HL-60 (cell line): ENCODE data around the gene XRCC5.

Experiments
- GABPA ChIP-seq: IDR thresholded peaks from 2 replicates; pipeline ENCODE4 v1.6.1; 2012; ENCODE audit warnings: low read depth
- POLR2AphosphoS5 ChIP-seq: IDR thresholded peaks from 2 replicates; pipeline ENCODE4 v1.6.1; 2012; ENCODE audit warnings: low read depth
- TF ChIP-seq, protein P1 (sequence below): IDR thresholded peaks from one replicate; pipeline ENCODE4 v1.5.1; 2011; ENCODE audit warnings: low read length, control low read depth, inconsistent platforms; ENCODE audit not compliant: insufficient read depth
- TF ChIP-seq, protein P2 (sequence below): IDR thresholded peaks from 2 replicates; pipeline ENCODE4 v1.6.1; 2012; ENCODE audit warnings: low read depth; ENCODE audit not compliant: insufficient replicate concordance

DNA sequence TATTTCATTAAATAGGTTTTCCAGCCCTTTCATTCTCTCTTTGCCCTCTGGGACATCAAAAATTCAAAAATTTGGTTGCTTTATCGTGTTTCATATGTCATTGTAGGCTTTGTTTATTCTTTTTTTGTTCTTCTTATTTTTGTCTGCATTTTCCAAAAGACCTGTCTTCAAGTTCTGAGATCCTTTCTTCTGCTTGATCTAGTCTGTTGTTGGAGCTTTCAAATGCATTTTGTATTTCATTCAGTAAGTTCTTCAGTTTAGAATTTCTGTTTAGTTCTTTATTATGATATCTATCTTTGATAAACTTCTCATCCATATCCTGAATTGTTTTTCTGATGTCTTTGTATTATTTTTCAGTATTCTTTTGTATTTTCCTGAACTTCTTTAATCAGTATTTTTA, 123.6 kb downstream of the XRCC5 start:
- TF ChIP-seq, protein P1, sequence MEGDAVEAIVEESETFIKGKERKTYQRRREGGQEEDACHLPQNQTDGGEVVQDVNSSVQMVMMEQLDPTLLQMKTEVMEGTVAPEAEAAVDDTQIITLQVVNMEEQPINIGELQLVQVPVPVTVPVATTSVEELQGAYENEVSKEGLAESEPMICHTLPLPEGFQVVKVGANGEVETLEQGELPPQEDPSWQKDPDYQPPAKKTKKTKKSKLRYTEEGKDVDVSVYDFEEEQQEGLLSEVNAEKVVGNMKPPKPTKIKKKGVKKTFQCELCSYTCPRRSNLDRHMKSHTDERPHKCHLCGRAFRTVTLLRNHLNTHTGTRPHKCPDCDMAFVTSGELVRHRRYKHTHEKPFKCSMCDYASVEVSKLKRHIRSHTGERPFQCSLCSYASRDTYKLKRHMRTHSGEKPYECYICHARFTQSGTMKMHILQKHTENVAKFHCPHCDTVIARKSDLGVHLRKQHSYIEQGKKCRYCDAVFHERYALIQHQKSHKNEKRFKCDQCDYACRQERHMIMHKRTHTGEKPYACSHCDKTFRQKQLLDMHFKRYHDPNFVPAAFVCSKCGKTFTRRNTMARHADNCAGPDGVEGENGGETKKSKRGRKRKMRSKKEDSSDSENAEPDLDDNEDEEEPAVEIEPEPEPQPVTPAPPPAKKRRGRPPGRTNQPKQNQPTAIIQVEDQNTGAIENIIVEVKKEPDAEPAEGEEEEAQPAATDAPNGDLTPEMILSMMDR = no peak
- TF ChIP-seq POLR2AphosphoS5 (no peak), GABPA (no peak)
- TF ChIP-seq, protein P2, sequence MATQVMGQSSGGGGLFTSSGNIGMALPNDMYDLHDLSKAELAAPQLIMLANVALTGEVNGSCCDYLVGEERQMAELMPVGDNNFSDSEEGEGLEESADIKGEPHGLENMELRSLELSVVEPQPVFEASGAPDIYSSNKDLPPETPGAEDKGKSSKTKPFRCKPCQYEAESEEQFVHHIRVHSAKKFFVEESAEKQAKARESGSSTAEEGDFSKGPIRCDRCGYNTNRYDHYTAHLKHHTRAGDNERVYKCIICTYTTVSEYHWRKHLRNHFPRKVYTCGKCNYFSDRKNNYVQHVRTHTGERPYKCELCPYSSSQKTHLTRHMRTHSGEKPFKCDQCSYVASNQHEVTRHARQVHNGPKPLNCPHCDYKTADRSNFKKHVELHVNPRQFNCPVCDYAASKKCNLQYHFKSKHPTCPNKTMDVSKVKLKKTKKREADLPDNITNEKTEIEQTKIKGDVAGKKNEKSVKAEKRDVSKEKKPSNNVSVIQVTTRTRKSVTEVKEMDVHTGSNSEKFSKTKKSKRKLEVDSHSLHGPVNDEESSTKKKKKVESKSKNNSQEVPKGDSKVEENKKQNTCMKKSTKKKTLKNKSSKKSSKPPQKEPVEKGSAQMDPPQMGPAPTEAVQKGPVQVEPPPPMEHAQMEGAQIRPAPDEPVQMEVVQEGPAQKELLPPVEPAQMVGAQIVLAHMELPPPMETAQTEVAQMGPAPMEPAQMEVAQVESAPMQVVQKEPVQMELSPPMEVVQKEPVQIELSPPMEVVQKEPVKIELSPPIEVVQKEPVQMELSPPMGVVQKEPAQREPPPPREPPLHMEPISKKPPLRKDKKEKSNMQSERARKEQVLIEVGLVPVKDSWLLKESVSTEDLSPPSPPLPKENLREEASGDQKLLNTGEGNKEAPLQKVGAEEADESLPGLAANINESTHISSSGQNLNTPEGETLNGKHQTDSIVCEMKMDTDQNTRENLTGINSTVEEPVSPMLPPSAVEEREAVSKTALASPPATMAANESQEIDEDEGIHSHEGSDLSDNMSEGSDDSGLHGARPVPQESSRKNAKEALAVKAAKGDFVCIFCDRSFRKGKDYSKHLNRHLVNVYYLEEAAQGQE = no peak
